HG03439 (cell line): ENCODE results near the gene TOX2.

Experiments used
- ATAC-seq: cut with Tn5 transposase; IDR thresholded peaks from one replicate; pipeline ENCODE4 v1.9.1; 2021; ENCODE audit warnings: mild to moderate bottlenecking, moderate library complexity; ENCODE audit not compliant: unreplicated experiment

Gene TOX2

GRCh38 chr20:43955750-43956191 is 41.1 kb downstream of the TOX2 start:
- no peak for ATAC-seq

- no peak for ATAC-seq
Observed at GRCh38 chr20:43957392-43957791, 42.7 kb downstream of the TOX2 start.

GRCh38 chr20:43958626-43959025 is 44.0 kb downstream of the TOX2 start:
- ATAC-seq = no peak

GRCh38 chr20:43959079-43959919 is 44.6 kb downstream of the TOX2 start:
- no peak for ATAC-seq

GRCh38 chr20:43959920-43960227 is 45.2 kb downstream of the TOX2 start:
- ATAC-seq = no peak

GRCh38 chr20:43960231-43960630 is 45.6 kb downstream of the TOX2 start:
- ATAC-seq = no peak

GRCh38 chr20:43961116-43961515 is 46.5 kb downstream of the TOX2 start:
- ATAC-seq = no peak

GRCh38 chr20:43961541-43962471 is 47.2 kb downstream of the TOX2 start:
- ATAC-seq = no peak

GRCh38 chr20:43962530-43962929 is 47.9 kb downstream of the TOX2 start:
- no peak for ATAC-seq

GRCh38 chr20:43963233-43963632 is 48.6 kb downstream of the TOX2 start:
- no peak for ATAC-seq

- ATAC-seq = no peak
Observed at GRCh38 chr20:43963872-43964791, 49.5 kb downstream of the TOX2 start.

- ATAC-seq = no peak
Observed at GRCh38 chr20:43968341-43969000, 53.8 kb downstream of the TOX2 start.

GRCh38 chr20:43969028-43969447 is 54.4 kb downstream of the TOX2 start:
- ATAC-seq = no peak

GRCh38 chr20:43969501-43970182 is 55.0 kb downstream of the TOX2 start:
- no peak for ATAC-seq

GRCh38 chr20:43971267-43971666 is 56.6 kb downstream of the TOX2 start:
- no peak for ATAC-seq

GRCh38 chr20:43972051-43972450 is 57.4 kb downstream of the TOX2 start:
- no peak for ATAC-seq

- no peak for ATAC-seq
Observed at GRCh38 chr20:43972692-43973091, 58.0 kb downstream of the TOX2 start.

- no peak for ATAC-seq
Observed at GRCh38 chr20:43973231-43973630, 58.6 kb downstream of the TOX2 start.

GRCh38 chr20:43973671-43974450 is 59.2 kb downstream of the TOX2 start:
- ATAC-seq = no peak
